Transverse colon (tissue), 4 donors: ENCODE results near the gene CST1.

Source experiments
- POLR2AphosphoS5 ChIP-seq, 3 donors: sonication (generic); formaldehyde crosslinking; IDR thresholded peaks; one replicate each; pipeline ENCODE4 v1.6.1; 2016; ENCODE audit warnings: antibody characterized with exemption in 3 of 3
- TF ChIP-seq, protein P1 (sequence below), 5 experiments: fragments of 200-600 bp in 3 of 5; fragments of 450-650 bp in 2 of 5; sonication (generic) in 3 of 5; IDR thresholded peaks; 1 replicate in 2 of 5; 2 replicates in 3 of 5; pipeline ENCODE4 v1.5.1; 2016 to 2017; ENCODE audit warnings: antibody characterized with exemption in 5 of 5, inconsistent platforms in 3 of 5, mild to moderate bottlenecking in 2 of 5, moderate library complexity in 1 of 5

DNA sequence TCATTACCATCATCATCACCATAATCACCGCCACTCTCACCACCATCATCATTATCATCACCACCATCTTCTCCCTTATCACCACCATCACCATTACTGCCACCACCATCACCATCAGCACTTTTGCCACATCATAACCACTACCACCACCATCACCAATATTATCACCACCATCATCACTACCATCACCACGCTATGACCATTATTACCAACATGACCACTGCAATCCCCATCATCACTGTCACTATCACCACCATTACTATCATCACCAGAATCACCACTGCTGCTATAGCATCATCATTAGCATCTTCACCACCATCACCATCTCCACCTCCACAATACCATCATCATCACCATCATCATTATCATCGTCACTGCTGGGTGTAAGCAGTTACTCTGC lies 25.6 kb downstream of the CST1 start:
- TF ChIP-seq, protein P1, sequence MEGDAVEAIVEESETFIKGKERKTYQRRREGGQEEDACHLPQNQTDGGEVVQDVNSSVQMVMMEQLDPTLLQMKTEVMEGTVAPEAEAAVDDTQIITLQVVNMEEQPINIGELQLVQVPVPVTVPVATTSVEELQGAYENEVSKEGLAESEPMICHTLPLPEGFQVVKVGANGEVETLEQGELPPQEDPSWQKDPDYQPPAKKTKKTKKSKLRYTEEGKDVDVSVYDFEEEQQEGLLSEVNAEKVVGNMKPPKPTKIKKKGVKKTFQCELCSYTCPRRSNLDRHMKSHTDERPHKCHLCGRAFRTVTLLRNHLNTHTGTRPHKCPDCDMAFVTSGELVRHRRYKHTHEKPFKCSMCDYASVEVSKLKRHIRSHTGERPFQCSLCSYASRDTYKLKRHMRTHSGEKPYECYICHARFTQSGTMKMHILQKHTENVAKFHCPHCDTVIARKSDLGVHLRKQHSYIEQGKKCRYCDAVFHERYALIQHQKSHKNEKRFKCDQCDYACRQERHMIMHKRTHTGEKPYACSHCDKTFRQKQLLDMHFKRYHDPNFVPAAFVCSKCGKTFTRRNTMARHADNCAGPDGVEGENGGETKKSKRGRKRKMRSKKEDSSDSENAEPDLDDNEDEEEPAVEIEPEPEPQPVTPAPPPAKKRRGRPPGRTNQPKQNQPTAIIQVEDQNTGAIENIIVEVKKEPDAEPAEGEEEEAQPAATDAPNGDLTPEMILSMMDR (IDR thresholded peaks at IDR 0.05), result no peak
- TF ChIP-seq POLR2AphosphoS5 (IDR thresholded peaks at IDR 0.05), result no peak
